ENCODE measurements around the gene B4GALNT4. TPM values are rescaled to one million over a fixed set of nuclear protein-coding genes. Genes with fewer than 3 reads are reported as not detected.
A peak's percentile ranks its signal among the peaks of the same experiment; 100 is the strongest.

B4GALNT4 gene
- total and polyA plus RNA-seq, 2 of the 13 experiments (the other 11 are each of a cell fraction or from before 2014, with no cell fraction given), result 30.5 to 50.1 TPM

GRCh38 chr11:377174-377865 is 8.0 kb downstream of the B4GALNT4 start:
- Histone ChIP-seq H2AFZ (ENCODE audit: low read length) (no peak overlapping the region), H3K27ac (ENCODE audit: extremely low read length, insufficient read depth, low read length) (no peak overlapping the region), H3K4me1 (ENCODE audit: insufficient read depth, low read length) (peaks cover 28% of the 10 kb centered on the region), H3K9ac (ENCODE audit: insufficient read depth, low read depth, low read length) (no peak overlapping the region), H3K4me3 (replicated peaks in 1 of 3; ENCODE audit: insufficient read depth in 1 of 3, low read depth in 2 of 3, low read length in 3 of 3) (no peak overlapping the region), H3K9me3 (ENCODE audit: low read length) (no peaks in the 10 kb centered on the region), H4K20me1 (ENCODE audit: insufficient read depth, low read length) (no peaks in the 10 kb centered on the region), H3K4me2 (ENCODE audit: low read depth, low read length) (no peak overlapping the region), H3K79me2 (ENCODE audit: insufficient read depth, low read length) (no peaks in the 10 kb centered on the region), H3K27me3 (ENCODE audit: control insufficient read depth in 1 of 2, insufficient read depth in 2 of 2, low read length in 2 of 2) (no peaks in the 10 kb centered on the region), H3K36me3 (replicated peaks in 1 of 2; ENCODE audit: control insufficient read depth in 1 of 2, insufficient read depth in 2 of 2, low read length in 2 of 2) (peaks cover 0 to 11% of the 10 kb centered on the region in 2 experiments; a peak in 3 of 5 replicates)
- intact Hi-C loops (cut with micrococcal nuclease; ENCODE audit: unreplicated experiment) (no loop called here), in situ Hi-C loops (cut with HindIII; ENCODE audit: extremely low pct_ligation_motif_present, low pct_unique_long_range_greater_than_20kb) (no loop called here)
- DNase-seq (ENCODE audit: low spot score) (no peak), FAIRE-seq (no peak), ATAC-seq (no peak)
- 89% methylated on average over 31 of the region's 44 CpGs for WGBS (ENCODE audit: low lambda C conversion rate)
- no TSS peak for BruUV-seq (replicated peaks)
- ChIA-PET CTCF (ENCODE audit: low intra/inter-chr PET ratio, low total read pairs) (no interaction called here), POLR2A (no interaction called here)
- peak; percentile 57; the same call in 1 of the 2 replicates for TF ChIP-seq RBFOX2 (IDR thresholded peaks at IDR 0.05; ENCODE audit: low read depth, low read length)
- no peak for TF ChIP-seq MIER3 (CRISPR knock-in tag; IDR thresholded peaks at IDR 0.05; ENCODE audit: borderline replicate concordance)
- peak; percentile 73 for TF ChIP-seq AGO2 (optimal IDR thresholded peaks at IDR 0.05; ENCODE audit: low read depth, low read length)

GRCh38 chr11:377883-378500 is 8.7 kb downstream of the B4GALNT4 start:
- H3K9ac ChIP-seq (ENCODE audit: insufficient read depth, low read depth, low read length), result no peak overlapping the region
- ATAC-seq (no peak), FAIRE-seq (no peak), DNase-seq (ENCODE audit: low spot score) (no peak)
- BruUV-seq (replicated peaks), result no TSS peak
- POLR2A ChIA-PET, result no interaction called here
- peaks cover 0 to 11% of the 10 kb centered on the region in 2 experiments; a peak in 3 of 5 replicates for H3K36me3 ChIP-seq (replicated peaks in 1 of 2; ENCODE audit: control insufficient read depth in 1 of 2, insufficient read depth in 2 of 2, low read length in 2 of 2)
- H3K4me3 ChIP-seq (replicated peaks in 1 of 3; ENCODE audit: insufficient read depth in 1 of 3, low read depth in 2 of 3, low read length in 3 of 3), result no peak overlapping the region
- no peak overlapping the region for H2AFZ ChIP-seq (ENCODE audit: low read length)
- CTCF ChIA-PET (ENCODE audit: low intra/inter-chr PET ratio, low total read pairs), result no interaction called here
- in situ Hi-C loops (cut with HindIII; ENCODE audit: extremely low pct_ligation_motif_present, low pct_unique_long_range_greater_than_20kb) (no loop called here), intact Hi-C loops (cut with micrococcal nuclease; ENCODE audit: unreplicated experiment) (no loop called here)
- H3K9me3 ChIP-seq (ENCODE audit: low read length), result no peaks in the 10 kb centered on the region
- no peaks in the 10 kb centered on the region for H3K79me2 ChIP-seq (ENCODE audit: insufficient read depth, low read length)
- WGBS (ENCODE audit: low lambda C conversion rate), result 88% methylated on average over 7 of the region's 11 CpGs
- no peak overlapping the region for H3K27ac ChIP-seq (ENCODE audit: extremely low read length, insufficient read depth, low read length)
- H3K27me3 ChIP-seq (ENCODE audit: control insufficient read depth in 1 of 2, insufficient read depth in 2 of 2, low read length in 2 of 2), result no peaks in the 10 kb centered on the region
- no peak for TF ChIP-seq ZNF776 (CRISPR knock-in tag; IDR thresholded peaks at IDR 0.05)
- TF ChIP-seq SRSF9 (IDR thresholded peaks at IDR 0.05; ENCODE audit: borderline replicate concordance, insufficient read depth, low read depth, low read length, poor library complexity, severe bottlenecking), result no peak
- no peak for TF ChIP-seq ZNF225 (CRISPR knock-in tag; IDR thresholded peaks at IDR 0.05)
- 0 out of 2 replicates have a peak, but pooled peaks have one; percentile 0 for TF ChIP-seq ZNF687 (CRISPR knock-in tag; IDR thresholded peaks at IDR 0.05)
- TF ChIP-seq PCBP1 (IDR thresholded peaks at IDR 0.05; ENCODE audit: borderline replicate concordance, low read depth, low read length), result no peak
- no peaks in the 10 kb centered on the region for H4K20me1 ChIP-seq (ENCODE audit: insufficient read depth, low read length)
- H3K4me2 ChIP-seq (ENCODE audit: low read depth, low read length), result no peak overlapping the region
- peaks cover 22% of the 10 kb centered on the region for H3K4me1 ChIP-seq (ENCODE audit: insufficient read depth, low read length)
